Measurements from ENCODE around the gene ACACB. TPM values are rescaled to one million over a fixed set of nuclear protein-coding genes. Genes with fewer than 3 reads are reported as not detected.

The ACACB gene
- total RNA-seq, 1 donor = 28.8 TPM

DNA sequence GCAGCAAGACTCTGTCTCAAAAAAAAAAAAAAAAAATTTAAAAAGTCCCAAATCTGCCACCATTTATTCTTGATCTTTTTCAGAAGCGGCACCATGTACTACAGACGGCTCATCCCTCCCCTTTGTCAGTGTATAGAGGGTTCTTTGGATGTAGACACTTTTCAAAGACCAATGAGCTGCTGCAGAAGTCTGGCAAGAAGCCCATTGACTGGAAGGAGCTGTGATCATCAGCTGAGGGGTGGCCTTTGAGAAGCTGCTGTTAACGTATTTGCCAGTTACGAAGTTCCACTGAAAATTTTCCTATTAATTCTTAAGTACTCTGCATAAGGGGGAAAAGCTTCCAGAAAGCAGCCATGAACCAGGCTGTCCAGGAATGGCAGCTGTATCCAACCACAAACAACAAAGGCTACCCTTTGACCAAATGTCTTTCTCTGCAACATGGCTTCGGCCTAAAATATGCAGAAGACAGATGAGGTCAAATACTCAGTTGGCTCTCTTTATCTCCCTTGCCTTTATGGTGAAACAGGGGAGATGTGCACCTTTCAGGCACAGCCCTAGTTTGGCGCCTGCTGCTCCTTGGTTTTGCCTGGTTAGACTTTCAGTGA lies 6.5 kb upstream of the ACACB start:
- DNase-seq (ENCODE audit: low read depth in 2 of 3, low spot score in 2 of 3) = no peak

DNA sequence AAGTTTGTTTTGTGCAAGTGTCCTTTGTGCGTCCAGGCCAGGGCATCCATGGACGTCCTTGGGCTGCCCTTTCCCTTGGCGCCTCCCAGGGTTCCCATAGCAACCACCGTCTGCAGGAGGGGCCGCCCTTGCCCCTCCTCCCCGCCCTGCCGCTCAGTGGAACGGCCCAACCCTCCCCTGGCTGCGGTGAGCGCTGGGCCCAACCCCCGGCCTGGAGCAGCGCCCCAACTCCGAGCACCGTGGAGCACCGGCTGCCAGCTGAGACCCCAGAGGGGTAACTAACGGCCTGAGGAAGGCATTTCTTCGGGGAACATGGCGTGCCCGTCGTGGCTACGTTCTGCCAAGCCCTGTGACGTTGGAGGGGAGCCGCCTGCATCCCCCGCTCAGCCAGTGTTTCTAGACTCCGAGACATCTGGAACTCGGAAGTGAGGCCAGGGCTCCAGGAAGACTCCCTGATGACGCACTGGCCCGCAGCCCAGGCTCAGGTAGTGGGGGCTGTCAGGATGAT lies 5.3 kb upstream of the ACACB start:
- peak; percentile 25 to 70 (median 64) for DNase-seq (ENCODE audit: low read depth in 2 of 3, low spot score in 2 of 3)

DNA sequence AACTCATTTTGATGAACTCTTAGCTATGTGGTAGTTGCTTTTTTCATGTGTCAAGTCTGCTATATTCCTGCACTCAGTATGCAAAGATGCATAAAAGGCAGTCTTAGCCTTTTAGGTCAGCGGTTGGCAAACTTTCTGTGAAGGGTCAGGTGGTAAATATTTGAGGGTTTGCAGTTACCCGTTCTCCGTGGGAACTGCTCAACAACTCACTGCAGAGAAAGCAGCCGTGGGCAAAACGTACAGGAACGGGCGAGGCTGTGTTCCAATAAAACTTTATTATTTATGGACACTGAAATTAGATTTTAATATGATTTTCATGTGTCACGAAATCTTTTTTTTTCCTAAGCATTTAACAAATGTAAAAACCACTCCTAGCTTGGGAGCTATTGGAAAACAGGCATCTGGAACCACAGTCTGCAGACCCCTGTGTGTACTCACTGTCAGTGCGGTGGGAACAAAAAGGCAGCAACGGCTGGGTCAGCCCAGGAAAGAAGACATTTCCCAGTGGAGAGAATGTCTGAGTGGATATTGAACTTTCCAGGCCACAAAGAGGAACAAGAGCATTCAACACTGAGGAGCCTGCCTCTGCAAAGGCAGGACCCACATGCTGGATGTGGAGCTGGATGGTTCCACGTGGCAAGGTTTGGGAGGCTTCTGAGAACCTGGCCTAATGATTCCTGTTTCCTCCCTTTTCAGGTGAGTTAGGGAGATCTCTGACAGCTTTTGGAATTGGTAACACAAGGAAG lies 3.5 kb upstream of the ACACB start:
- DNase-seq (ENCODE audit: low read depth in 2 of 3, low spot score in 2 of 3) = no peak

DNA sequence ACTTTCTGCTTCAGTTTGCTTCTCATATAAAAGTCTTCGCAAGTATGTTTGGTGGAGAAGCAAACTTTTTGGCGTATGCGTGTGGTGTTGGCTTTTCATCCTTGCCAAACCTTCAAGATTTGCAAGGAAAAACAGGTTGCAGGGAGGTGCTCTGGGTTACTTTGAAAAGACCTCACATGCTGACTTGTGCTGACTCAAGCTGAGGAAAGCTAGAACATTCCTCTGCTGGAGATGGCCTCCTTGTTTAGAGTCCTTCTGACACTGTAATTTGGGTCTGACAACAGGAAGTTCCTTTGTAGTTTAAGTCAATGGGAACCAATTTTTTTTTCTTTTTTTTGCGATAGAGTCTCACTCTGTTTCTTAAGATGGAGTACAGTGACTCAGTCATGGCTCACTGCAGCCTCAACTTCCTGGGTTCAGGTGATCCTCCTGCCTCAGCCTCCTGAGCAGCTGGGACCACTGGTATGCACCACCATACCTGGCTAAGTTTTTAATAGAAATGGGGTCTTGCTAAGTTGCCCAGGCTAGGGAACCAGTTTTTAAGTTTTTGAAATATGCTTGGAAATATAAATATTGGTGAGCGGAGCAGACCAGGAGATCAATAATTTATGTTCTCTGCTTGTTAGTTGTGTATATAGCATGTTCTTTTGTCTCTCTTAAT lies 2.6 kb upstream of the ACACB start:
- DNase-seq (ENCODE audit: low read depth in 2 of 3, low spot score in 2 of 3) = no peak

DNA sequence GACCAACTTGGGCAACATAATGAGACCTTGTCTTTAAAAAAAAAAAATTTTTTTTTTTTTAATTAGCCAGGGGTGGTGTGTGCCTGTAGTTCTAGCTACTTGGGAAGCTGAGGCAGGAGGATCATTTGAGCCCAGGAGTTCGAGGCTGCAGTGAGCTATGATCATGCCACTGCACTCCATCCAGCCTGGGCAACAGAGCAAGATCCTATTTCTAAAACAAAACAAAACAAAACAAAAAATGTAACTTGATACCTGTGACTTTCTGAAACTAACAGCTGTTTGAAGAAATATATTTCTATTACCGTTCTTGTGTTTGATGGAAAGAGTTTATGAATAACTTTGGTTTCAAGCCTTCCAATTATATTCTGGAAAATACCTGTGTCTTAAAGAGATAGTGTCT lies 1.7 kb upstream of the ACACB start:
- DNase-seq (ENCODE audit: low read depth in 2 of 3, low spot score in 2 of 3) = no peak

DNA sequence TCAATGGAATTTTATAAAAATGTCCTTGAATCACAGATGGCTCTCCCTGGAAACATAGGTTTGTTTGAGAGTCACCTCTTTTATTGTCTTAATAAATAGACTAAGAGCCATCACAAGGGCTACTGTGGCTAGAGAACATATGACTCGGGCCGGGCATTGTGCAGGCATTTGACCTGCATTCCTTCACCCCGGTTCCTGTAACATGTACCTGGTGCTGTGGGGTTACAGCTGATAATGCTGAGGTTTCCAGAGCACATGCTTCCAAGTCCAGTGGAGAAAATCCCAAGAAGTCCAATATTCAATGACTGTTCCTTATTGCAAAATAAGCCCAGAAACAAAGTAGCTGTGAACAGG lies 1.0 kb upstream of the ACACB start:
- DNase-seq (ENCODE audit: low read depth in 2 of 3, low spot score in 2 of 3) = no peak

DNA sequence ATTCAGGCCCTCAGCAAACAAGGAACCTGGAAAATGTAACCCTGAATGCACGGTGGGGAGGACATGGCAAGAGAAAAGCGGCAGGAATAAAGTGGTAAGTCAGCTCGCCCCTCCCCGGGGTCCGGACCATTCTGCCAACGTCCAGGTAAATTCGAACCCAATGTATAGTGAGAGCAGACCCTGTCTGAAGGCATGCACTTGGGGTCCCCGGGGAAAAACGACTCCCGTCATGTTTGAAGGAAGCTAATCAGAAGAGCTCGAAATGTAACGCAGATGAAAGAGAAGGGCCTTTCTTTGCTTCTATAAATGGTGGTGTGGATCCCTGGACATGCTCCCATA lies 193 bp downstream of the ACACB start:
- DNase-seq (ENCODE audit: low read depth in 2 of 3, low spot score in 2 of 3) = no peak

DNA sequence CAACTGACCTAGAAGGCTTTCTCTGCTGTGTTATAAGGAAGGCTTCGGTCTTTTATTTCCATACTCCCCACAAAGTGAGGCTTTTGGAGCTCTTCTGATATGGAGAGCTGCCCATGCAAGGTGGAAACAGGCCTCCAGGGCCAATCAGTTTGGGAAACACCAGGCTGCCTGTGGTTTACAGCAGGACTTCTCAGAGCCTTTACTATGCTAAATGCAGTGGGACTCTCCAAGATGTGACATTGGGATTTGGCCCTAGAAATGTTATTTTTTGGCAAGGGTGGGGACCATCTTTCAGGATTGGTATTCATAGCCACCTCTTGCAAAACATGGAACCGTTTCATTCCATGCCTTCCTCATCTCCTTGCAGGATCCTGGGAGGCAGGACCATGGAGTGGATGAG lies 3.7 kb downstream of the ACACB start:
- DNase-seq (ENCODE audit: low read depth in 2 of 3, low spot score in 2 of 3) = no peak

DNA sequence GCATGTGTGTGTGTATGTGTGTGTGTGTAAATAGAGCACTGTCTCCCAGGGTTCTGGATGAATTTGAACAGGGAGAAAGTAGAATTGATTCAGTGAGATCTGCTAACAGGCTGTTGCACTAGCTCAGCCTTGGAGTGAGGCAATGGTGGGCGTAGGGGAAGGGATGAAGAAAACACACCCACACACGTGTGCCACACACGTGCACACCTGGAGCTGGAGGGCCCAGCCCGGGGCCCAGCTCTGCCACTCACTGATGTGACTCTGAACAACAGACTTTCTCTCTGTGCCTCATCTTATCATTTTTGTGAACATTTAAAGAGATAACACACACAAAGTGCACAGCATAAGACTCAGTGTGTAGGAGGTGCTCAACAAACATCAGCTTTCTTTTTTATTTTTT lies 4.2 kb downstream of the ACACB start:
- DNase-seq (ENCODE audit: low read depth in 2 of 3, low spot score in 2 of 3) = no peak

DNA sequence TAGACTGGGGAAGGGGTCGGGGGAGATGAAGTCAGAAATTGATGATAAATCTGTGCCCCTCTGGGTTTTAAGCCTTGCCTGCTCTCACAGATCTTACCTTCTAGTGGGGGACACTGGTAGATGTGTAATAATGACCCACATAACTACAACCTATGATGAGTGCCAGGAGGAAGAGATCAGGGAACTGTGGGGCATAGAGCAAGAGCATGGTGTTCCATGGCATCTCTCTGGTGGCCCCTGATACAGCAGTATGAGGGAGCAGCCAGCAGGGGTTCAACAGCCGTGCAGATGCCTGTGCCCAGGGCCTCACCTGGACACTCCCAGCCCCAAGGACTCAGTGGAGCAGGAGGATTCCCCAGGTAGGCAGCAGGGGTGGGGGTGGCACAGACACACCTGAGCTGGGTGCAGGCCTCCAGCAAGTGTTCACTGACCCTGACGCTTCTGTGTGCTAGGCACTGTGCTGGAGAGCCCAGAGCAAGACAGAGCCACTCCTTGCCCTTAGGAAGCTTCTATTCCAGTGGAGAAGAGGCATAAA lies 5.0 kb downstream of the ACACB start:
- no peak for DNase-seq (ENCODE audit: low read depth in 2 of 3, low spot score in 2 of 3)

DNA sequence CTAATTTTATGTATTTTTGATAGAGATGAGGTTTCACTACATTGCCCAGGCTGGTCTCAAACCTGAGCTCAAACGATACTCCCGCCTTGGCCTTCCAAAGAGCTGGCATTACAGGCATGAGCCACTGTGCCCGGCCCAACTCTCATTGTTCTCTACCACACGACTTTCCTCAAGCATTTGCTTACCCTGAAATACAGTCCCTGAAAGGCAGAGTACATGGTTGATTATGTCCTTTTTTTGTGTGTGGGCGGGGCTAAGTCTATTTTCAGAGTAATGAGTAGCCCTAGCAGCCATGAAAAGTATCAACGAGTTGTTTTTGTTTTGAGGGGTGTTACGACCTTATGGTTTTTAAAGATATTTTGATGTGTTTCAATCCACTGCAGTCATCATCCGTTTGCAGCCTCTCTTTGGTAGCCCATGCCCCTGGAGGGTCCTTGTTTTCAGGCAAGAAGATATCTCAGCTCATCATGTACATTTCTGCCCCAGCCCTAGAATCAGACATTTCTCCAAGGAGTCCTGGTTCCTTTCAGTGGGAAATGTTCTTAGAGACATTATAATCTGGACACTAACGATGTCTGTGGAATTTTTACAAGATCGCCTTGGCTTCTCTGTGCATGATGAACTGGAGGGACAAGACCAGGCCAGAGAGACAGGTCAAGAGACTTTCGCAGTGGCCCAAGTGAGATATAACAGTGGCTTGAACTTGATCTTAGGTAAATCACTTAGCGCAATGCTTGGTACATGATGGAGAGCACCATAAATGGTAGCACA lies 8.7 kb downstream of the ACACB start:
- no peak for DNase-seq (ENCODE audit: low read depth in 2 of 3, low spot score in 2 of 3)

DNA sequence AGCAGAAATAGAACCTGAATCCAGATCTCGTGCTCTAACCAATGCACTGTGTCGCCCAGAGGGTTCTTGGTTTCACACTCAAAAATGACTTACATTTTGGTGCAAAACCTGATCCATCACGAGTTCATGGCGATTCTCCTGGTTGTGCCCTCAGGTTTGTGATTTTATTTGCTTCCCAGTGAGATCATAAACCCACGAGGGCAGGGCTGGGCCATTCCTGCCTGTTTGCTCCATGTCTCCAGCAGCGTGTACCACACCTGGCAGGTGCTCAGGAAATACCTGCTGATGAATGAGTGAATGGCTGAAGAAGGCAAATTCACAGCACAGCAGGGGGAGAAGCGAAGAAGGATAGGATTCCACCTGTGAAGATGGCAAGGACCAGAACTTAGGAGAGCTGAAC lies 9.4 kb downstream of the ACACB start:
- DNase-seq (ENCODE audit: low read depth in 2 of 3, low spot score in 2 of 3) = no peak

DNA sequence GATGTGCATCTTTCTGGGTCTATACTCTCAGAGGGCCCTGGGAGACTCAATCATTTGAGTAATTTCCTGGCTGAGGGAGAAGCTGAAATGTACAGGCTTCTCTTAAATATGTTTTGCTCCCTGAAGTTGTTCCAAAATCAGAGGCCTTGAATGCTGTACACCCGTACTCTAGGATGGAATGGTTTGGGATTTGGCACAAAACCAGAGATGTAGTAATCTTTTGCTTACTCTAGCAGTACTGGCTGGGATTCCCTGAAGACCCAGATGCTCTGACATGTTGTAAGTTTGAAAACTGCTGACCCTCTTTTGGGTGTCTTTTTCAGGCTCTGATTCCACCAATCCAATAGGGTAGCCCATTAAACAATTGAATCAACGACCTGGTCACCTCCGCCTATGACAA lies 10.4 kb downstream of the ACACB start:
- DNase-seq (ENCODE audit: low read depth in 2 of 3, low spot score in 2 of 3) = no peak

DNA sequence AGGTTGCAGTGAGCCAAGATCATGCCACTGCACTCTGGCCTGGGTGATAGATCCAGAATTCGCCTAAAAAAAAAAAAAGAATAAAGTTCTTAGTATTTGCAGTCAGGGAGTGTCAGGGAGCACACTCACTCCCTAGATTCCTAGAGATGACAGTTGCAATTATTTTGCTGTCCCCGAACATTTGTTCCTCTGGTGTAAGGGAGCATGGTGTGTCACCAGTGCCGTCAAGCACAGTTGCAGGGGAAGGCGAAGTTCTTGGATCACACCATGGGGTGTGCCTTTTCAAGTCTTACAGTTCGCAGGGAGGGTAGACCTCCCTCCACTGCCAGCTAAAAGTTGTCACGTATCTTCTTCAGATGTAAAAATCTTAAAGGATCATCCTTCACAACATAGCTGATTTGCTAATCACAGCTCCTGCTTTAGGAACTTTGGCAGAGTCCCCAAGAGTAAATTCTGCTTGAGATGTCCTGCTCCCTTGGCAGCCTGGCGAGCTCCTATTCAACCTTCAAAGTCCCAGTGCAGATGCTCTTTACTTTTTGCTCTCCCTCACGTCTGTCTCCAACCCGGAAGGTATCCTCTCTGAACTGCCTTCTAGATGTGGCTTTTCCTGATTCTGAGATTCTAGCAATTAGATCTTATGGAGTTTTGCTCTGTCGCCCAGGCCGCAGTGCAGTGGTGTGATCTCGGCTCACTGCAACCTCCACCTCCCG lies 11.3 kb downstream of the ACACB start:
- DNase-seq (ENCODE audit: low read depth in 2 of 3, low spot score in 2 of 3) = no peak

DNA sequence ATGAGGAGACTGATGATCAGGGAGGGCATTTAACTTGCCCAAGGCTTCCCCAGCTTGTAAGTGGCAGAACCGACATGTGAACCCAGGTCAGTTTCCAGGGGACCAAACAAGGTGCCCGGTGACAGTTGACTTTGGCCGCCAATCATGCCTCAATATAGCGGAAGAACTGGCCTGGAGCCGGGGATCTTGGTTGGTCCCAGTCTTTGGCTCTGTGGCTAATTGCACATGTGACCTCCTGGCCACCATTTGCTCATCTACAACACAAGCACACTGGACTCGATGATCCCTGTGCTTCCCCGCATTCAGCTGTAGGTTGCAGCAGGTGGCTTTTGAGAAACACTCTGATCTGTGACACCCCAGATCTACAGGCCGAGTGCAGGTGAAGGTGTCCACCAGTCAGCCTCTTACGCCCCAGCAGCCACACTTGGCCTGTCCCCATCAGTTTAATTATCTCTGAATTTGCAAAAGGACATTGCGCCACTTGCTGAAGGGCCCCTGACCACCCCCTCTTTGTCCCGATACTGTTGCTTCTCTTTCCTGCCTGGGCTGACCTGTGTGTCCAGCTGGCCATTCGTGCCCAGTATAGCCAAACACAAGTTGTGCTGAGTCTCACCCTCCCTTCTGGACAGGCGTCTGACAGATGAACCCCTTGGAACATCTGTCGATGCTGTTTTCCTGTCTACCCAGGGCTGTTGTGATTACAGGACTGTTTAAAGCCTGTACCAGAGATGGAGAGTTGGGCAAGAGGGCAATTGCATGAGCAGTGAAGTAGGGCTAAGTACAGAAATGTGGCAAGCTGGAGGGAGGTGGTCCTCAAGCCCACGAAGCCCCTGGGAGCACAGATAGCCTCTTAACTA lies 14.1 kb downstream of the ACACB start:
- no peak for DNase-seq (ENCODE audit: low read depth in 2 of 3, low spot score in 2 of 3)

DNA sequence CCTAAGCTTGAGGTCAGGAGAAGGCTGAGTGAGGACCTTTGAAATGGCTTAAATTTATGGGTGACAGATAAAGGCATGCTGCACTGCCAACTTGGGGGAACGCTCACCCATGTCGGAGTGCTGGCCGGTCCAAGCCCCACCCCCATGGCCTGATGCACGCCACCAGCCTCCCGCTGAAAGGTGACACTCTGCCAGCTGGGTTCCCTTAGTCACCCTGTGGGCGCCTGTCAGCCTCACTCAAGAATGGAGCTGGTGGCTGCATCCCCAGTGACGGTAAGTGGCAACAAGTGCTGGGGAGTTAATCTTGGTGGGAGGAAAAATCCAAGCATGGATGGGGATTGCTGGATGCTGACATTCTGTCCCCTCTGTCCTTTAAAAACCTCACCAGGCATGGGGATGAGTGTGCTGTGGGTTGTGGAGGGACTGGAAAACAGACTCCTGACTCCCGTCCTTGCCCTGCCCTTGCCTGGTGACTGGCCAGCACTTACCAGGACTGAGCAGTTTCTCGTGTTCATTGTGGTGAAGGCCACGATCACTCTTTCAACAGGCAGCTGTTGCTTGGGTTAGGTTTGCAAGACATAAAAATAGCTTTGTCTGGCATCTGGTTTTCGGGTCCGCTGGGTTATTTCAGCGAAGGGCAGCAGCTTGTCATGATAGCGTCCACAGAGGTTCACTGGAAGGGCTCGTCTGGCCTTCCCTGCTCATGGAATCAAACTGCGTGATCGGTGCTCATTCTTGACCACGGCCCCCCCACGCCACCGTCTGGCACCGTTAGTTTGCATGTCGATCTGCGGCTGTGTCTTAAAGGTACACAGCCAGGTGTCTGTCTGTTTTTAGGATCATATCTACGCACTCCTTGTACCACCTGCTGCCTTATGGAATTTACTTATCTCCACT lies 15.0 kb downstream of the ACACB start:
- DNase-seq (ENCODE audit: low read depth in 2 of 3, low spot score in 2 of 3) = no peak

DNA sequence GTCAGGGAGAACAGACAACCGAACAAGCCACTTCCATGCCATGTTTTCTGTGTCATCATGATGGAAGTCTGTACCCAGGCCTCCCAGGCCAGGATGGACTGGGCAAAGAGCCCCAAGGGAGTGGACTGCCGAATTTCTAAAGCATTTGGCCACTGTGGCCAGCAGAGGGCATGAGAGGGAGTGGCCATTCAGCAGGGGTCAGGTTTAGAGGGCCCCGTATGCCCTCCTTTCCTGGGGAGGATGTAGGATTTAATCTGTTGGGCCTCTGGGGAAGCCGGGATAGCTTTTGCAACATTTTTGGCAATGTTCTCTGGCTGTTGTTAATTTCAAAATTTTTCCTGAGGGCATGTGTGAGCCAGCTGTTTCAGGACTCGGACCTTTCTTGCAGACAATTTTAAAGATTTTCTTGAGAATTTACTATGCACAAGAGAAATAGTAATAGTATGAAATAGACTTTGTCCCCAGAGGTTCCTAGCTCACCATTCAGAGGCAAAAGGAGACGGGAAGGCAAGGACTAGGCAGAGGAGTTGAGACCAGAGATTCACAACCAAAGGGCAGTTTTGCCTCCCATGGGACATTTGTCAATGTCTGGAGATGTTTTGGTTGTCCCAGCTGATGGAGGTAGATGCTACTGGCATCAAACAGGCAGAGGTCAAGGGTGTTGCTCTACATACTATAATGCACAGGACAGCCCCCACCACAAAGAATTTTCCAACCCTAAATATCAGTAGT lies 18.0 kb downstream of the ACACB start:
- no peak for DNase-seq (ENCODE audit: low read depth in 2 of 3, low spot score in 2 of 3)

DNA sequence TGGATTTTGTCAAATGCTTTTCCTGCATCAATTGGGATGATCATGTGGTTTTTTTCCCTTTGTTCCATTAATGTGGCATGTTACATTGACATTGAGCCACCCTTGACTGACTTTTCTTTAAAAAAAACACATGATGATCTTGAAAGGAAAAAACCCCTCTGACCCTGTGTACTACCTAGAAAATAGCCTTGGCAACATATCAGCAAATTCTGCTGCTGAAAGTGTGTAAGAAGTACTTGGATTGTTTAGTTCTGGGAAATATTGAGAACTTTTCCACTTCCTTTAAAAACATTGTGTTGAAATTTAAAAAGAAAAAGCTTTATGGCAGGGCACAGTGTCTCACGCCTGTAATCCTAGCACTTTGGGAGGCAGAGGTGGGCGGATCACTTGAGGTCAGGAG lies 20.7 kb downstream of the ACACB start:
- no peak for DNase-seq (ENCODE audit: low read depth in 2 of 3, low spot score in 2 of 3)
